ENCODE data around the gene ATL3. TPM values are rescaled to one million over a fixed set of nuclear protein-coding genes. Genes with fewer than 3 reads are reported as not detected.
A peak's percentile ranks its signal among the peaks of the same experiment; 100 is the strongest.

ATL3 gene
- total RNA-seq, 1 experiment from 2014 or later: 98.3 TPM

- no TSS peak for BruUV-seq (replicated peaks)
- no peak overlapping the region for H3K27ac ChIP-seq
- intact Hi-C loops (cut with micrococcal nuclease; ENCODE audit: unreplicated experiment): loop anchor here (1.0 to 10.0 kb wide), 5 partner anchors 43 to 731 kb away; no protein-coding TSS in a partner anchor
- H3F3A ChIP-seq (ENCODE audit: insufficient read depth, low read depth): peaks cover 4% of the 10 kb centered on the region; the same call in 1 of the 2 replicates
- H4K20me1 ChIP-seq (ENCODE audit: insufficient read depth): no peaks in the 10 kb centered on the region
- H3K4me2 ChIP-seq: no peak overlapping the region
- ChIA-PET POLR2A (ENCODE audit: unreplicated experiment) (no interaction called here), CTCF (interaction anchor here (0.6 to 1.2 kb wide), 5 partner anchors 10 to 508 kb away, joined by 3 to 13 read pairs (median 3); no protein-coding TSS in a partner anchor)
- H3K9me3 ChIP-seq (ENCODE audit: insufficient read depth, low read depth): no peaks in the 10 kb centered on the region
- H3K79me2 ChIP-seq (ENCODE audit: low read depth): no peaks in the 10 kb centered on the region
- TF ChIP-seq EZH2 (IDR thresholded peaks at IDR 0.05; ENCODE audit: low read depth) (no peak), CTCF (conservative IDR thresholded peaks at IDR 0.05) (peak; percentile 94)
- H3K4me1 ChIP-seq (replicated peaks; ENCODE audit: insufficient read depth): no peaks in the 10 kb centered on the region
- DNase-seq: peak; percentile 51 to 66
- H3K4me3 ChIP-seq: no peak overlapping the region
- no peaks in the 10 kb centered on the region for H3K9me2 ChIP-seq (ENCODE audit: insufficient read depth)
- no peak overlapping the region for H2AFZ ChIP-seq
- H3K27me3 ChIP-seq (ENCODE audit: insufficient read depth, low read depth): no peaks in the 10 kb centered on the region
- H3K36me3 ChIP-seq (ENCODE audit: low read depth): peaks cover 33% of the 10 kb centered on the region
Observed at GRCh38 chr11:63635762-63636465, 35.3 kb downstream of the ATL3 start.

DNA sequence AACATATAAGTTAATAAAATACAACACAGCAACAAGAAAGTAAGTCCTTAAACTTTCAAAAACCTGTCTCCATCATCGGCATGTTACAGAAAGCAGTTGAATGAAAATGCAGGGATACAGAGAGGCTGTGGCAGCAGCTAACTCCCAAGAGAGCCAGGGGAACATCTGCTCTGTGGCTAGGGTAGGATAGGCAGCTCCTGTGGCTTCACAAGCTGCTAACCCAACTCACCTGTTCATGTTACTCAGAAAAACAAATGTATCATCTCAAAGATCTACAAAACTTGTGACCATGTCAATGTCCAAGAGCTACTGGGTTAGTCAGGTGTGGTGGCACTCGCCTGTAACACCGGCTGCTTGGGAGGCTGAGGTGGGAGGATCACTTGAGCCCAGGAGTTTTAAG is 41.8 kb downstream of the ATL3 start:
- no peak for TF ChIP-seq EZH2 (IDR thresholded peaks at IDR 0.05; ENCODE audit: low read depth)
- TF ChIP-seq CTCF (conservative IDR thresholded peaks at IDR 0.05): no peak
- POLR2A ChIA-PET (ENCODE audit: unreplicated experiment): no interaction called here
- no peaks in the 10 kb centered on the region for H3K27me3 ChIP-seq (ENCODE audit: insufficient read depth, low read depth)
- no TSS peak for BruUV-seq (replicated peaks)
- CTCF ChIA-PET: no interaction called here
- intact Hi-C loops (cut with micrococcal nuclease; ENCODE audit: unreplicated experiment): no loop called here
- H3F3A ChIP-seq (ENCODE audit: insufficient read depth, low read depth): no peaks in the 10 kb centered on the region
- no peak overlapping the region for H3K4me2 ChIP-seq
- no peaks in the 10 kb centered on the region for H3K9me2 ChIP-seq (ENCODE audit: insufficient read depth)
- H3K36me3 ChIP-seq (ENCODE audit: low read depth): peaks cover 22% of the 10 kb centered on the region
- H3K79me2 ChIP-seq (ENCODE audit: low read depth): no peaks in the 10 kb centered on the region
- H3K9me3 ChIP-seq (ENCODE audit: insufficient read depth, low read depth): no peaks in the 10 kb centered on the region
- no peak for DNase-seq
- no peak overlapping the region for H3K4me3 ChIP-seq
- no peak overlapping the region for H3K27ac ChIP-seq
- H2AFZ ChIP-seq: no peak overlapping the region
- no peaks in the 10 kb centered on the region for H3K4me1 ChIP-seq (replicated peaks; ENCODE audit: insufficient read depth)
- H4K20me1 ChIP-seq (ENCODE audit: insufficient read depth): no peaks in the 10 kb centered on the region

- H4K20me1 ChIP-seq (ENCODE audit: insufficient read depth): no peaks in the 10 kb centered on the region
- H3K4me3 ChIP-seq: no peak overlapping the region
- ChIA-PET CTCF (interaction anchor here (0.6 to 1.2 kb wide), 3 partner anchors 31 to 85 kb away, joined by 3 to 4 read pairs (median 3); no protein-coding TSS in a partner anchor), POLR2A (ENCODE audit: unreplicated experiment) (interaction anchor here (0.6 kb wide), 3 partner anchors 9 to 222 kb away, joined by 3 to 10 read pairs (median 4); partner anchors contain the start of gene PLAAT3)
- no peak for DNase-seq
- H3K27ac ChIP-seq: no peak overlapping the region
- H3F3A ChIP-seq (ENCODE audit: insufficient read depth, low read depth): peaks cover 31% of the 10 kb centered on the region; the same call in 1 of the 2 replicates
- no peaks in the 10 kb centered on the region; the same call in 1 of the 2 replicates for H3K36me3 ChIP-seq (ENCODE audit: low read depth)
- no peaks in the 10 kb centered on the region for H3K79me2 ChIP-seq (ENCODE audit: low read depth)
- no peaks in the 10 kb centered on the region for H3K9me2 ChIP-seq (ENCODE audit: insufficient read depth)
- TF ChIP-seq EZH2 (IDR thresholded peaks at IDR 0.05; ENCODE audit: low read depth) (no peak), CTCF (conservative IDR thresholded peaks at IDR 0.05) (no peak)
- H3K9me3 ChIP-seq (ENCODE audit: insufficient read depth, low read depth): no peaks in the 10 kb centered on the region
- H3K4me1 ChIP-seq (replicated peaks; ENCODE audit: insufficient read depth): peaks cover 22% of the 10 kb centered on the region
- no peak overlapping the region for H3K4me2 ChIP-seq
- H2AFZ ChIP-seq: no peak overlapping the region
- no TSS peak for BruUV-seq (replicated peaks)
- H3K27me3 ChIP-seq (ENCODE audit: insufficient read depth, low read depth): no peaks in the 10 kb centered on the region
- intact Hi-C loops (cut with micrococcal nuclease; ENCODE audit: unreplicated experiment): loop anchor here (2.0 kb wide), 1 partner anchor 145 kb away; no protein-coding TSS in a partner anchor
Observed at GRCh38 chr11:63623513-63624140, 47.5 kb downstream of the ATL3 start.

Data from PC-9 (cell line).